NK-92 treated with Interleukin-12 subunit alpha and Interleukin-12 subunit beta, amount 100 ng/mL, for 24 hours (cell line): ENCODE data around the gene ASB16.
A peak's percentile ranks its signal among the peaks of the same experiment; 100 is the strongest.
"Not testable (repeated sequence)": the region's sequence is repeated elsewhere in the genome, so short reads cannot be mapped to it uniquely, and the experiment has no call there.

Source experiments
- DNase-seq: peaks from one replicate; lab custom pipeline; 2025; lab: John Stamatoyannopoulos, UW

ASB16 gene

DNA sequence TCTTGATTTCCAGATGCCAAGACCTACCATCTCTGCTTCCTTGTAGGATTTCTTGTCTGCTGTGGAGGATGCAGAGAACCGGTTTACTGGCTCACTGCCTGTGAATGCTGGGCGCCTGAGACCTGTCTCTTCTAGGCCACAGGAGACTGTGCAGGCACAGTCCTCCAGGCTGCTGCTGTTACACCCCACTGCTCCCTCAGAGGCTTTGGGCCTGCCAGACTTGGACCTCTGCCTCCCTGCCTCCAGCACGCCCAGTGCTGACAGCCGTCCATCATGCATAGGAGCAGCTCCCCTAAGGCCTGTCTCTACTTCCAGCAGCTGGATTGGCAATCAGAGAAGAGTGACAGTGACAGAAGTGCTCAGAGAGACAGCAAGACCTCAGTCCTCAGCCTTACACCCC, 22.7 kb upstream of the ASB16 start:
- DNase-seq = no peak

DNA sequence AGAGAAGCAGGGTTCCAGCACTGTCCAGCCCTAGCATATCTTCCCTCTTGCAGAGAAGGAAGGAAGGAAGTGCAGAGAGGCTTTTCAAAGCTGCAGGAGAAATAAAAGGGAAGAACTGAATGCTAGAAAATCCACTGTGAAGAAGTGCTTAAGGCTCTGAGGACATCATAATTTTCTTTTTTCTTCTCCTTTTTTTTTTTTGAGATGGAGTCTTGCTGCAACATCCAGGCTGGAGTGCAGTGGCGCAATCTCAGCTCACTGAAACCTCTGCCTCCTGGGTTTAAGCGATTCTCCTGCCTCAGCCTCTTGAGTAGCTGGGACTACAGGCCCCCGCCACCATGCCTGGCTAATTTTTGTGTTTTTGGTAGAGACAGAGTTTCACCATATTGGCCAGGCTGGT, 21.4 kb upstream of the ASB16 start:
- not testable (repeated sequence) for DNase-seq

DNA sequence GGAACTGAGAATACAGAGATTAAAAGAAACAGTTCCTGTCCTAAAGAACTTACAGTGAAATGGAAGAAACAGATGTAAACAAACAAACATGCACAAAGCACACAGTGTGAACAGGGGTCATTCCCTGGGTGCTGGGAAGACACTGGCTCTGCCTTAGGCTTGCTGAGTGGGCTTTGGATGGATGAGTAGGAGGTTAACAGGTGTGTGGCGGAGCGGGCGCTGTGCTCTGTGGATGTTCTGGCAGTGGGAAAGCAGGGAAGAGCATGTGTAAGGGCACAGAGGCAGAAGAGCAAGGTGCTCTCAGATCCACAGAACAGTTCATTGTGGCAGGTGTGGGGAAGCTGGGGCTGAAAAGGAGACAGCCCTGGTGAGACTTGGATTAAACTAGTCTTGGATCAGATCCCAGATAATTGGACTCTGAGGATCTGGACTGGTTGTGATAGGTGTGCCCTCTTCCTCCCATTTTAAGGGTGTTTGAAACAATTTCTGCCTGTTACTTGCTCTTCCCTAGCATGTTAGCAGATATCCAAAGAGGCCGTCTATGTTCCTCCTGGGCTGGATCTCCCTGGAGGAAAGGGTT, 20.7 kb upstream of the ASB16 start:
- DNase-seq = no peak

DNA sequence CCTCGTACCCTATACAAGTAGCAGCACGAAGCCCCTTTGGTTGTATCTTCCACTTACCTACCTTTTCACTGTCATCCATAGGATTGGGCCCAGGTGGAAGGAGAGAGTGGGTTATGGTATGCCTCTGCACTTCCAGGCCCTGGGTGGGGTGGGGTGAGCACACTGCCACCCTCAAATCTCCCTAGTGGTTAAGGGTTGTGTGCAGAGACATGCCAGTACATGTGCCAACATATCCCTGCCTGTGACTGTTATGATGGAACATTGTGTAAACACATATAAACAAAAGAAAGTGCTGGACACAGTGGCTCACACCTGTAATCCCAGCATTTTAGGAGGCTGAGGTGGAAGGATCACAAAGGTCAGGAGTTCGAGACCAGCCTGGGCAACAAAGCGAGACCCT, 17.6 kb upstream of the ASB16 start:
- no peak for DNase-seq

DNA sequence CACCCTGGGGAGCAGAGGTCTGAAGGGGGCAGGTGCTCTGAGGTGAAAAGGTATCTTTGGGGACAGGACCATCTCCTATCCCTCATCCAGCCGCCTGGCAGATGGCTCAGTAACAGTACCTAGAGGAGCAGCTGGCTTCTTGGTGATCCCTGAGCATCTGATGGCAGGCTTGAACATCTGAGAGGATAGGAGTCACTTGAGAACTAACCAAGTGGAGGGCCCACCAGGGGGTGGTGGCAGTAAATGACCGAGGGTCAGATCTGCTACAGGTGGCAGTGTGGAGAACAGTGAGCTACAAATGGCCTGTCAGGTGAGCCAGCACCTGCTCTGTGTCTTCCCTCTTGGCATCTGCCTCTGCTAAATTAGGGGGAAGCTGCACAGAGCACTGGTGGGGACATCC, 15.0 kb upstream of the ASB16 start:
- no peak for DNase-seq

DNA sequence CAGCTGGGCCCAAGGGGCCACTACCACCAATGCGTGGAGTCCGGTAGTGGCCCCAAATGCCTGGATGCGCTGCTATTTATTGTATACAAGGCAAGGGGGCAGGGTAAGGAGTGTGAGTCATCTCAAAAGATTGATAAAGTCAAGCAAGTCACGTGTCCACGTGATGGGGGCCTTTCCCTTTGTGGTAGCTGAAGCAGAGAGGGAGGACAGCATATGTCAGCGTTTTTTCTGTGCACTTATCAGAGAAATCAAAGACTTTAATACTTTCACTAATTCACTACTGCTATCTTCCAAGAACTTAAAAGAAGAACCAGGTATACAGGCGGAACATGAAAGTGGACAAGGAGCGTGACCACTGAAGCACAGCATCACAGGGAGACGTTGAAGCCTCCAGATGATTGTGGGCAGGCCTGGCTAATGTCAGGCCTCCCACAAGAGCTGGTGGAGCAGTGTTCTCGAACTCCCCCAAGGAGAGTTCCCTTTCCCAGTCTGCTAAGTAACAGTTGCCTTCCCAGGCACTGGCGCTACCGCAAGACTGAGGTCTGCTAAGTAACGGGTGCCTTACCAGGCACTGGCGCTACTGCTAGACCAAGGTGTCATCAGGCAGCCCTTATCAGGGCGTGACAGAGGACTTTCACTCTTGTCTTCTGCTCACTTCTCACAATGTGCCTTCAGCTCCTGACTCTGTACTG, 10.8 kb upstream of the ASB16 start:
- DNase-seq = no peak

DNA sequence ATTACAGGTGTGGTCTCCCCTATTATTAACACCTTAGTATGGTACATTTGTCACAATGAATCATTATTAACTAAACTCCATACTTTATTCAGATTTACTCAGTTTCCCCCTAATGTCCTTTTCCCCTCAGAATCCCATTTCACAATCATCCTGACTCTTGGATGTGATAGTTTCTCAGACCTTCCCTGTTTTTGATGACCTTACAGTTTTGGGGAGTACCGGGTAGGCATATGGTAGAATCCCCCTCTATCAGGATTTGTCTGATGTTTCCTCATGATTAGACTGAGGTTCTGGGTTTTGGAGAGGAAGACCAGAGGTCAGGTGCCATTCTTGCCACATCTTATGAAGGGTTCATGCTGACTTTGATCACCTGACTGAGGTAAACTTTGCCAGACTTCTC, 6.0 kb upstream of the ASB16 start:
- no peak for DNase-seq

DNA sequence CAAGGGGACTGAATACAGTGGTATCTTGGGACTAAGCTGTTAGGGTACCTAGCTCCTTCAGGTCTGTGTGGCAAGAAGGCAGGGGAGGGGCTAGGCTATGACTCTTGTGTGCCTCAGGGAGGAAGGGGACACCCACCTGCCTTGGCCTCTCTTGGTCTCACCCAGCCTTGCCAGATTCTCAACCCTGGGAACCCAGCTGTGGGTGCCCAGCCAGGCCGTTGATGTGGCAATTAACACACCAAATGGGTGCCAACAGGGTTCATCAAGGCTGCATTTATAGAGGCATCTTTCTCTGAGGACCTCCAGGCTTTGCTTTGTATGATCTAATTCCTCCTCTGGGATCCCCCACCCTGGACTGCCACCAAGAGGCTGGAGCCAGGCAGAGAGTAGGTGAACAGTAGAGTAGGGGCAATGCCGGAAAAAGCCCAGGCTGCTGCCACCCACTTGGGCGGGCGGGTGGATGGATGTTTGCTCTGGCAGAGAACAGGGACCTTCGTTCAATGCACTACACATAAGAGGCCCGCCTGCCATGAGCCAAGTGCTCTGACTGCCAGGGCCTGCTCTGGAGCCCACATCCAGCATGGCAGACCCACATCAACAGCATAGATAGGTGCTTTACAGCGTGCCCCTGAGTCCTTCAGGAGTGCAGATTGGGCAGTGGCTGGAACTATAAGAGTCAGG, 3.2 kb upstream of the ASB16 start:
- DNase-seq = no peak

DNA sequence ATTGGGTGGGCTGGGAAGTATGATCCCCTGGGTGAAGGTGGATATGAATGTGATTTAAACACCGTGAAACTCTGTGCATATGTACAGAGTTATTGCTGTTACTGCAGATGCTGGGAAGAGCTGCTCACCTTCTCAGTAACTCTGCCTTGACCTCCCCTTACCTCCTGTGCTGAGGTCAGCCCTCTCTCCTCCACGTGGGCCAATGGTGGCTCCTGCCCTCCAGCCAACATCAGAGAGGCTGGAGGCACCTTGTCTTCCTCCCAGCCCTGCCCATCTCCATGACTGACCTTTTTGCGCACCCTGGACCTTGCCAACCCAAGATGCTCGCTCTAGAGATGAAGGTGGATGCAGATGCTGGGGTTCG, 387 bp upstream of the ASB16 start:
- no peak for DNase-seq

DNA sequence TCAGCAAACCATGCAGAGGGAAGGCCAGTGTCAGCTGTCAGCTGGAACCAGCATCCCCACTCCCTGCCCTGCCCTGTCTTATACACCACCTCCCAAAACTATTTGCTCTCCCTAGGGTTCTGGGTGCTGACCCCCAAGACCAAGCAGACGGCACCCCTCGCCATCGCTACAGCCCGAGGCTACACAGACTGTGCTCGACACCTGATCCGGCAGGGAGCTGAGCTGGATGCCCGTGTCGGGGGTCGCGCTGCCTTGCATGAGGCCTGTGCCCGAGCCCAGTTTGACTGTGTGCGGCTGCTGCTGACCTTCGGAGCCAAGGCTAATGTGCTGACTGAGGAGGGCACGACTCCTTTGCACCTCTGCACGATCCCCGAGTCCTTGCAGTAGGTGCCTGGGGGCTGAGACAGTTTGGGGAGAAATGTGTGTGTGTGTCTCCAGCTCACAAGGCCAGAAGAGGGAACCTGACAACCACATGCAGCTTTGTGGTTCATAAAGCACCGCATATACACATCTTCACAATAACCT, 1.5 kb downstream of the ASB16 start:
- DNase-seq = no peak

DNA sequence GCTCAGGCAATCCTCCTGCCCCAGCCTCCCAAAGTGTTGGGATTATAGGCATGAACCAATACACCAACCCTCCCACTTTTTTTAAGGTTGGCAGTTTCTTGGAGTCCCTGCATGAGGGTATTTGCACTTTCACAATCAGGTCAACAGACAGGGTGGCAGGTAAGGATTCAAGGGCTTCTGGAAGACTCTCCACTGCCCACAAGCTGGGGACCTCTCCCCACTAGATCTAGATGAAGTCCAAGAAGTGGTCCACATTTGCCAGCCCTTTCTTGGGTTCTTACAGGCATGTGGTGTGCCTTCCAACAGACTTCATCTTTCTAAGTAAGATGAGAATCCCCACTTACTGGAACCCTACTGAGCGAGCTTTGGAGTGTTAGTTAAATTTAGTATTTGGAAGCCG, 3.9 kb downstream of the ASB16 start:
- DNase-seq = no peak

DNA sequence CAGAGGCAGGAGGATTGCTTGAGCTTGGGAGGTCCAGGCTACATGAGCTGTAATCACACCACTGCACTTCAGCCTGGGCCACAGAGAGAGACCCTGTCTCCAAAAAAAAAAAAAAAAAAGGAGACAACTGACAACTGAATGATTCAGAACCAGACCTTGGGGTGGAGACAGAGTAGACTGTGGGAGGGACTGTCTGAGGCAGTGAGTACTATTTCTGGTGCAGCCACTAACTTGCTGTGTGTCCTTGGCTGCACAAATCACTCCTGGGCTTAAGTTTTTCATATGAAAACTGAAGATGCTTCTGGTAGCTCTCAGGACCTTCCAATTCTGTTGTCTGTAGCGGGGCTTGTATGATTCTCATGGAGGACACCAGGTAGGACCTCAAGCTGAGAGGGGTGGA, 5.8 kb downstream of the ASB16 start:
- DNase-seq = no peak

DNA sequence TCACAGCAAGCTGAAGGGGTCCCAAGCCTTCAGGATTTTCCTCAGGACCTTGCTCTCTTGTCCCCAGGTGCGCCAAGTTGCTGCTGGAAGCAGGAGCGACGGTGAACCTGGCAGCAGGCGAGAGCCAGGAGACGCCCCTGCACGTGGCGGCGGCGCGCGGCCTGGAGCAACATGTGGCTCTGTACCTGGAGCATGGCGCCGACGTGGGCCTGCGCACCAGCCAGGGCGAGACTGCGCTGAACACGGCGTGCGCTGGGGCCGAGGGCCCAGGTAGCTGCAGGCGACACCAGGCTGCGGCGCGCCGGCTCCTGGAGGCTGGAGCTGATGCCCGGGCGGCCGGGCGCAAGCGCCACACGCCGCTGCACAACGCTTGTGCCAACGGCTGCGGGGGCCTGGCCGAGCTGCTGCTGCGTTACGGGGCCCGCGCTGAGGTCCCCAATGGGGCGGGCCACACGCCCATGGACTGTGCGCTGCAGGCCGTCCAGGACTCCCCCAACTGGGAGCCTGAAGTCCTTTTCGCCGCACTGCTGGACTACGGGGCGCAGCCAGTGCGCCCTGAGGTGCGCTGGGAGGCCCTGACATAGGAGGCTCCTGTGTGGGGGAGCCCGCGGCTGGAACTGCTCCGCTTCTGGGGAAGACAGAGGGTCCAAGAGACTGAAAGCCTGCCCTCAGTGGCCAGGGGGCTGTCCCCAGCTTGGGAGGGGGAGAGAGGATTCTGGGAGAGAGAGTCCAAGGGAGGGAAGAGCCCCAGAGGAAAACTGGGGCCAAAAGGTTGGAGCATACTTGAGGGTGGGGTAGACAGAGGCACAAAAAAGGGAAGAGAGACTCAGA, 6.4 kb downstream of the ASB16 start:
- DNase-seq = no peak

DNA sequence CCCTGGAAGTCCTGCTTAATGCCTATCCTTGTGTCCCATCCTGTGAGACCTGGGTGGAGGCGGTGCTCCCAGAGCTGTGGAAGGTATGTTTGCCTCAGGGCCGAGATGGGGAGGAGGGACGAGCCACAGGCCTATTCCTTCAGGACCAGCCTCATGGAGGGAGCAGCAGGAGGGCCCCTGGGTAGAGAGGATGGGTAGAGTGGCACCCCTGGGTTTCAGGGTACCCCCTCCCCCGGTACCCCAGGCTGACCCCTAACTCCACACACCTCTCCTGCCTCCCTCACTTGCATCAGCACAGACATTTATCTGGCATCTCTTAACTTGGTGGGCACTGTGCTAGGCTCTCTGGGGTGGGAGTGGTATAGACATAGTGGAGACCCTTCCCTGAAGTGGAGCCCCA, 7.1 kb downstream of the ASB16 start:
- no peak for DNase-seq

DNA sequence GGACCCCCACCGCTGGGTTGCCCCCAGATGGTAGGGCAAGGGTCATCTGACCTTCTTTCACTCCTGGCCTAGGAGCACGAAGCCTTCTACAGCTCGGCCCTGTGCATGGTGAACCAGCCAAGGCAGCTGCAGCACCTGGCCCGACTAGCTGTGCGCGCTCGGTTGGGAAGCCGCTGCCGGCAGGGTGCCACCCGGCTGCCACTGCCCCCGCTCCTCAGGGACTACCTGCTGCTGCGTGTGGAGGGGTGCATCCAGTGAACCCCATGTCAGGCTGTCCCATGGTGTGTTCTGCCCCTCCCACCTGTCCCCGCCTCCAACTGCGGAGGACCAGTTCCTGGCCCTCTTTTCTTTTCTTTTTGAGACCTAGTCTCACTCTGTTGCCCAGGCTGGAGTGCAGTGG, 7.6 kb downstream of the ASB16 start:
- no peak for DNase-seq

DNA sequence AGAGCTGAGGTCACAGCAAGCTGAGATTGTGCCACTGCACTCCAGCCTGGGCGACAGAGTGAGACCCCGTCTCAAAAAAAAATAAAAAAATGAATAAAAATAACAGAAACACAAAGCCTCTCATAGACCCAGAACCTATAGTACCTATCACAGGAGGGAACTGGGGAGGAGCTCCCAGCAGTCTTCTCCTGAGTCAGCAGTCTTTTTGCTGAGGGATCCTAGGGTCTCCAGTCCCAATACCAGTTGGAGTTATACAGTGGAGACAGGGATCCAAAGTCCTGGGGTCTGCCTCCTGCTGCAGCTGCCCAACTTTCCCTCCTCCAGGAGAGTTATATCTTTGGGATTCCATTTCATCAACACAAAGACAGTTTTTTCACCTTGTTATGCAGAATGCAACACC, 12.5 kb downstream of the ASB16 start:
- DNase-seq = no peak

DNA sequence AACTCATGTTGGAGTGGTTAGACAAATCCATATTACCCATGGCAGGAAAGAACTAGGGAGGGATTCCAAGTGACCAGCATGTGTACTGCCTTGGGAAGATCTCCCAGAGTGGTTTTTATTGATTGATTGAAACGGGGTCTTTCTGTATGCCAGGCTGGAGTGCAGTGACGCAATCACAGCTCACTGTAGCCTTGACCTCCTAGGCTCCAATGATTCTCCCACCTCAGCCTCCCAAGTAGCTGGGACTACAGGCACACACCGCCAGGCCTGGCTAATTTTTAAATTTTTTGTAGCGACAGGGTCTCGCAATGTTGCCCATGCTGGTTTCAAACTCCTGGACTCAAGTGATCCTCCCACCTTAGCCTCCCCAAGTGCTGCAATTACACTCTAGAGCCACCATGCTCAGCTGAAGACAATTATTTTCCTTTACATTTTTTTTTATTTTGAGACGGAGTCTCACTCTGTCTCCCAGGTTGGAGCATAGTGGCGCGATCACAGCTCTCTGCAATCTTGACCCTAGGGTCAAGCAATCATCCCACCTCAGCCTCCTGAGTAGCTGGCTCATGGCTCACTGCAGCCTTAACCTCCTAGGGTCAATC, 13.8 kb downstream of the ASB16 start:
- no peak for DNase-seq

DNA sequence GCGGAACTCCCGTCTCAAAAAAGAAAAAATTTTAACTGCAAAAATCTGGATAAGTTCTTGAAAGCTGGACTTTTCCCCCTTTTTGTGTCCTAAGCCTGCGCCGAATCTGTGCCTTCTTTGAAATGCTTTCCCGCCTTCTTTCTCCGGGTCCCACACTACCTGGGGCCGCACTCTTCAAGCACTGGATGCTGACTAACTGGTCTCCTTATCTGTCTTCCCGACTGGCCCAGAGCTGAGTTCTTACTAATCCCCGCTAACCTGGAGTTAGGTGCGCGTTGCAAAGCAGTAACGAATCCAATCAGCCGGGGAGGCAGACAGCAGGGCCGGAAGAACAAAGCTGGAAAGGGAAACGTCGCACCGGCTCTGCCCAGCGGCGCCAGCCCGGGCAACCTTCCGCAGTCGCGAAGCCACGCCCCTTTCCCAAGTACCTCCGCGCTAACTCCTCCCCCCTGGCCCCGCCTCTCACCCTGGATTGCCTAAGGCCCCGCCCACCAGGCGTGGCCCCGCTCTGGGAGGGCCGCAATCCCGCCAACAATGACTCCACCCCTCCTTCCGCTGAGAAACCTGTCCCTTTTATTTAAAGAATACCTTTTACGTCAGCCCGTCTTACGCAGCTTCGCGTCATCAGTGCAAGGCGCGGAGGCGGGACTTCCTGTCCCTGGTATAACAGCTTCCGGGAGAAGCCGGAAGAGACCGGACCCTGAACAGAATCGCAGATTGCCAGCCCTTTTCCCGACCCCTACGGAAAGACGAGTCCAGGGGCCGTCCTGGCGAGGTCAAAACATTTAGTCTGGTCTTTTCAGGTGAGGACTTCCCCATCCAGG, 16.0 kb downstream of the ASB16 start, which contains the start of gene TMUB2:
Gene TMUB2, plus strand, starts transcription at position 666 of the 824 bp plus-strand sequence. CDS start 737 bp downstream, outside the sequence.
- DNase-seq = peak; percentile 98

DNA sequence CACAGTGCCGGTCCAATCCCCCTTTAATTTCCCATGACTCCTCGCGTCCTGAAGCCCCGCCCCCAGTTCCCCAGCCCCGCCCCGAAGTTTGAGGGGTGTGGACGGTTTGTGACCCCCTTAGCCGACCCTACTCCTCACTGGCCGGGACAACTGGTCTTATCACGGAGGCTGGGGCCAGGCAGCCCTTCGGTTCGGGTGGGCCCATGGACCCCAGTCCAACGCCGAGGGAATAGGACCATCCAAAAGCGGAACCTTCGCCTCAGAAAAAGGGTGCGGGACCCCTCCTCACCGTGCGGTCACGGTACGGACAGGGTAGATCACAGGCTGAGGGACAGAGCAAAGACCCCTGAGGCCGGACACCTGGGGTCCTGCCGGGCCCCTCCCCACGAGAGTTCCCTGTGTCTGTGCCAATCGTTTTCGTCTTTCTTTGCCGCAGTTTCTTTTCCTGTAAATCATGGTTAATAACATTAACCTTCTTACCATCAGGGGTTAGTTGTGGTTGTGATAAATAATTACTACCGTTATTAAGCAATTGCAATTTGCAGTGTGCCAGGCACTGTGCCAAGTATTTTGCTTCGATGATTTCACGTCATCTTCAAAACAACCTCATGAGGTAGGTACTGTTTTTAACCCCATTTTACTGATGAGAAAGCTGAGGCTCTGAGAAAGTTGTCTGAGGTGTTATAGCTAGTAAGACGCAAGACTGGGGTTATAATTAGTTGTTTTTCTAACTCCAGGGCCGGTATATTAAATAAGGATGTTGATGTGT, 16.8 kb downstream of the ASB16 start:
- DNase-seq = peak; percentile 85
